ENCODE data around the gene NAA38.
A peak's percentile ranks its signal among the peaks of the same experiment; 100 is the strongest.

Gene NAA38

DNA sequence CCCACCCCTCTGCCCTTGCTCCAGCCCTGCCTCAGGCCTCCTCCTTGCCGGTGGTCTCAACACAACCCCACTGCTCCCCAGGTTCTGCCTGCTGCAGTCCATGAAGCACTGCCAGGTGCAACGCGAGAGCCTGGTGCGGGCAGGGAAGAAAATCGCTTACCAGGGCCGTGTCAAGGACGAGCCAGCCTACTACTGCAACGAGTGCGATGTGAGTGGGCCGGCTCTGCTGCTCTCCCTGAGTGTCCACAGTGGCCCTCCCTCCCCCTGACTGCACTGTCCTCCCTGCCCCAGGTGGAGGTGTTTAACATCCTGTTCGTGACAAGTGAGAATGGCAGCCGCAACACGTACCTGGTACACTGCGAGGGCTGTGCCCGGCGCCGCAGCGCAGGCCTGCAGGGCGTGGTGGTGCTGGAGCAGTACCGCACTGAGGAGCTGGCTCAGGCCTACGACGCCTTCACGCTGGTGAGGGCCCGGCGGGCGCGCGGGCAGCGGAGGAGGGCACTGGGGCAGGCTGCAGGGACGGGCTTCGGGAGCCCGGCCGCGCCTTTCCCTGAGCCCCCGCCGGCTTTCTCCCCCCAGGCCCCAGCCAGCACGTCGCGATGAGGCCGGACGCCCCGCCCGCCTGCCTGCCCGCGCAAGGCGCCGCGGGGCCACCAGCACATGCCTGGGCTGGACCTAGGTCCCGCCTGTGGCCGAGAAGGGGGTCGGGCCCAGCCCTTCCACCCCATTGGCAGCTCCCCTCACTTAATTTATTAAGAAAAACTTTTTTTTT is 4.3 kb downstream of the NAA38 start:
- no peak for DNase-seq (ENCODE audit: low read depth)

DNA sequence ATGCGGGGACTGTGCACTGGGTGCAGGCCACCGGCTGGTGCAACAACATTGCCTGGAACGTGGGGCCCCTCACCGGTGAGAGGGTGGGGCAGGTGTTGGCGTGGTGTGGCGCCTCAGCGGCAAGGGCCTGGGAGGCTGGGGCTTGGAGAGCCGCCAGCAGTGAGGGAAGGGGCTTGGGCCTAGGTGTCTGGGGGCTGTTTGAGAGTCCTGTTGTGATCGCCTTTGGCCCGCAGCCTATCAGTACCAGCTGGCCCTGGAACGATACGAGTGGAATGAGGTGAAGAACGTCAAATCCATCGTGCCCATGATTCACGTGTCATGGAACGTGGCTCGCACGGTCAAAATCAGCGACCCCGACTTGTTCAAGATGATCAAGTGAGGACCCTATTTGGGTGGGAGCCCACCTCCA is 5.1 kb downstream of the NAA38 start:
- no peak for DNase-seq (ENCODE audit: low read depth)

DNA sequence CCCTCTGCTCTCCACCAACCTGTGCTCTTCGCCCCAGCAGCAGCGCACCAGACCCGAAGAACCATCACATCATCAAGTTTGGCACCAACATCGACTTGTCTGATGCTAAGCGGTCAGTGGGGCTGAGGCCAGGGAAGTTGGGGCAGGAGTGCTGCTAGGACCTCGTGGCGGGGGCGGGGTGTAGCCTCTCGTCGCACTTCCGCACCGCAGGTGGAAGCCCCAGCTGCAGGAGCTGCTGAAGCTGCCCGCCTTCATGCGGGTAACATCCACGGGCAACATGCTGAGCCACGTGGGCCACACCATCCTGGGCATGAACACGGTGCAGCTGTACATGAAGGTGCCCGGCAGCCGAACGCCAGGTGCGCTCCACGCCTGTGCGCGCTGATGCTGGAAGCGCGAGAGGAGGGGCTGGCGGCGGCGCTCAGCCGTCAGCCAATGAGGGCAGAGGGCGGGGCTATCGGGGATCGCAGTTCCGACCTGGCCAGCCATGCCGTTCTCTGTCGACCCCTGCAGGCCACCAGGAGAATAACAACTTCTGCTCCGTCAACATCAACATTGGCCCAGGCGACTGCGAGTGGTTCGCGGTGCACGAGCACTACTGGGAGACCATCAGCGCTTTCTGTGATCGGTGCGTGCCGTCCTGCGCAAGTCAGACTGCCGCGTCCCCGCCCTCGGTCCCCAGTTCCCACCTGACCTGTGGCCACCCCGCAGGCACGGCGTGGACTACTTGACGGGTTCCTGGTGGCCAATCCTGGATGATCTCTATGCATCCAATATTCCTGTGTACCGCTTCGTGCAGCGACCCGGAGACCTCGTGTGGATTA is 5.7 kb downstream of the NAA38 start:
- peak; percentile 91 for DNase-seq (ENCODE audit: low read depth)

DNA sequence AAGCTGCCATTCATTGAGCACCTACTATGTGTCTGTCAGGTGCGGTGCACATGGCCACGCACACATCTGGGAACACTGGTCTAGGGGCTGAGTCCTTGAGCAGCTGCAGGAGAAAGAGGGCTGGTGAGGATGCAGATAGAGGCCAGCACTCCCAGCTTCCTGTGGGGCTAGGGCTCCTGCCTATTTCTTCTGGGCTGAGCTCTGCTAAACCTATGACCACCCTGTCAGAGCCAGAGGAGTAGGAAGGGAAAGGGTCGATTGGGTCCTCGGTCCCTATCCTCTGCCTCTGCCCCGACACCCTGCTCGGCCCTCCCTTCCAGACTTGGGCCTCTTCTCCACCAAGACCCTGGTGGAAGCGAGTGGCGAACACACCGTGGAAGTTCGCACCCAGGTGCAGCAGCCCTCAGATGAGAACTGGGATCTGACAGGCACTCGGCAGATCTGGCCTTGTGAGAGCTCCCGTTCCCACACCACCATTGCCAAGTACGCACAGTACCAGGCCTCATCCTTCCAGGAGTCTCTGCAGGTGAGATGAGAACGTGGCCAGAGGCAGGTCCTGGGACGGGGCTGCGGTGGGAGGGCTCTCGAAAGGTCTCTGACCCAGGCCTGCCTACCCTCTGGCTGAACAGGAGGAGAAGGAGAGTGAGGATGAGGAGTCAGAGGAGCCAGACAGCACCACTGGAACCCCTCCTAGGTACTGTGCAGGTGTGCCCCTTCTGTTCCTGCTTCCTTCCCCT is 6.5 kb downstream of the NAA38 start:
- DNase-seq (ENCODE audit: low read depth) = no peak

DNA sequence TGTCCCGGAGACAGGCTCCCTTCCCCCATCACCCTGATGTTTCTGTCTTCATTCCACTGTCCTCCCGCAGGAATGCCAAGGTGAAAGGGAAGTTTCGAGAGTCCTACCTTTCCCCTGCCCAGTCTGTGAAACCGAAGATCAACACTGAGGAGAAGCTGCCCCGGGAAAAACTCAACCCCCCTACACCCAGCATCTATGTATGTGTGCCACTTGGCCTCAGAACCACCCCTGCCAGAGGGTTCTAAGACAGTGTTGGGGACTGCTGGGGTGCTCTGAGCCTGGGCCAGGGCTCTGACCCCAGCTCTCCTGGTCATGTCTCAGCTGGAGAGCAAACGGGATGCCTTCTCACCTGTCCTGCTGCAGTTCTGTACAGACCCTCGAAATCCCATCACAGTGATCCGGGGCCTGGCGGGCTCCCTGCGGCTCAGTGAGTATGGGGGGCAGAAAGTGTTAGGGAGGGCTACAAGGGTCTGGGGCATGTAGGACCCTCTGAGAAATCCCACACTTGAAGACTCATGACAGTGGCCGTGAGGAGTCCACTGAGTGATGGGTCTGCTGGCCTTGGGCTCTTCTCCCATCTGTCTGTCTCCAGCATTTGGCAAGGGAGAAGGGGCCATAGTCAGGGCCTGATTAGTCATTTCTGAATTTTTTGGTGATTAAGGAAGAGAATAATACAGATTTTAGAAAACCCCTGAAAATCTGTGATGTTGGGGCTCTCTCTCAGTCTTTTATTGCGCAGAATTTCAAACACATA is 7.4 kb downstream of the NAA38 start:
- no peak for DNase-seq (ENCODE audit: low read depth)

DNA sequence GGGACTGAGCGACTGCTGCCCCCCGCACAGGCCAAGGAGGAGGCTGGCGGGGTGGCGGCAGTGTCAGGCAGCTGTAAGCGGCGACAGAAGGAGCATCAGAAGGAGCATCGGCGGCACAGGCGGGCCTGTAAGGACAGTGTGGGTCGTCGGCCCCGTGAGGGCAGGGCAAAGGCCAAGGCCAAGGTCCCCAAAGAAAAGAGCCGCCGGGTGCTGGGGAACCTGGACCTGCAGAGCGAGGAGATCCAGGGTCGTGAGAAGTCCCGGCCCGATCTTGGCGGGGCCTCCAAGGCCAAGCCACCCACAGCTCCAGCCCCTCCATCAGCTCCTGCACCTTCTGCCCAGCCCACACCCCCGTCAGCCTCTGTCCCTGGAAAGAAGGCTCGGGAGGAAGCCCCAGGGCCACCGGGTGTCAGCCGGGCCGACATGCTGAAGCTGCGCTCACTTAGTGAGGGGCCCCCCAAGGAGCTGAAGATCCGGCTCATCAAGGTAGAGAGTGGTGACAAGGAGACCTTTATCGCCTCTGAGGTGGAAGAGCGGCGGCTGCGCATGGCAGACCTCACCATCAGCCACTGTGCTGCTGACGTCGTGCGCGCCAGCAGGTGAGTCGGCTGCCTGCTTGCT is 8.1 kb downstream of the NAA38 start:
- no peak for DNase-seq (ENCODE audit: low read depth)

DNA sequence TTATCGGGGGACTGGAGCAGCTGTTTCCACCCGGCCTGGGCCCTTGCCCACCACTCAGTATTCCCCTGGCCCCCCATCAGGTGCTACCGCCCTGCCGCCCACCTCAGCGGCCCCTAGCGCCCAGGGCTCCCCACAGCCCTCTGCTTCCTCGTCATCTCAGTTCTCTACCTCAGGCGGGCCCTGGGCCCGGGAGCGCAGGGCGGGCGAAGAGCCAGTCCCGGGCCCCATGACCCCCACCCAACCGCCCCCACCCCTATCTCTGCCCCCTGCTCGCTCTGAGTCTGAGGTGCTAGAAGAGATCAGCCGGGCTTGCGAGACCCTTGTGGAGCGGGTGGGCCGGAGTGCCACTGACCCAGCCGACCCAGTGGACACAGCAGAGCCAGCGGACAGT is 8.6 kb downstream of the NAA38 start:
- no peak for DNase-seq (ENCODE audit: low read depth)

DNA sequence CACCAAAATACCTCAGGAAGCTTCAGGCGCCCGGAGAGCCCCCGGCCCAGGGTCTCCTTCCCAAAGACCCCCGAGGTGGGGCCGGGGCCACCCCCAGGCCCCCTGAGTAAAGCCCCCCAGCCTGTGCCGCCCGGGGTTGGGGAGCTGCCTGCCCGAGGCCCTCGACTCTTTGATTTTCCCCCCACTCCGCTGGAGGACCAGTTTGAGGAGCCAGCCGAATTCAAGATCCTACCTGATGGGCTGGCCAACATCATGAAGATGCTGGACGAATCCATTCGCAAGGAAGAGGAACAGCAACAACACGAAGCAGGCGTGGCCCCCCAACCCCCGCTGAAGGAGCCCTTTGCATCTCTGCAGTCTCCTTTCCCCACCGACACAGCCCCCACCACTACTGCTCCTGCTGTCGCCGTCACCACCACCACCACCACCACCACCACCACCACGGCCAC is 9.2 kb downstream of the NAA38 start:
- DNase-seq (ENCODE audit: low read depth) = no peak

DNA sequence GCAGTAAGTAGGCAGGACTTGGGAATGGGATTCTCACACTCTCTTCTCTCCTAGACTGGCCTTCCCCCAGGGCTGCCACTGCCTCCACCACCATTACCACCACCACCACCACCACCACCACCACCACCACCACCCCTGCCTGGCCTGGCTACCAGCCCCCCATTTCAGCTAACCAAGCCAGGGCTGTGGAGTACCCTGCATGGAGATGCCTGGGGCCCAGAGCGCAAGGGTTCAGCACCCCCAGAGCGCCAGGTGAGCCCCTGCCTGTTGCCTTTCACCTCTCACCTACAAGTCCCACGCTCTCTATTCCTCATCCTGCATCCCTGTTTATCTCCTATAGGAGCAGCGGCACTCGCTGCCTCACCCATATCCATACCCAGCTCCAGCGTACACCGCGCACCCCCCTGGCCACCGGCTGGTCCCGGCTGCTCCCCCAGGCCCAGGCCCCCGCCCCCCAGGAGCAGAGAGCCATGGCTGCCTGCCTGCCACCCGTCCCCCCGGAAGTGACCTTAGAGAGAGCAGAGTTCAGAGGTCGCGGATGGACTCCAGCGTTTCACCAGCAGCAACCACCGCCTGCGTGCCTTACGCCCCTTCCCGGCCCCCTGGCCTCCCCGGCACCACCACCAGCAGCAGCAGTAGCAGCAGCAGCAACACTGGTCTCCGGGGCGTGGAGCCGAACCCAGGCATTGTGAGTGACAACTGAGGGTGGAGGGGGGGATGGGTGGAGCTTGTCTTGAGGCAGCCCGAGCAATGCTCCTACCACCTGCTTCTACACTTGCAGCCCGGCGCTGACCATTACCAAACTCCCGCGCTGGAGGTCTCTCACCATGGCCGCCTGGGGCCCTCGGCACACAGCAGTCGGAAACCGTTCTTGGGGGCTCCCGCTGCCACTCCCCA is 10.3 kb downstream of the NAA38 start:
- DNase-seq (ENCODE audit: low read depth) = no peak

DNA sequence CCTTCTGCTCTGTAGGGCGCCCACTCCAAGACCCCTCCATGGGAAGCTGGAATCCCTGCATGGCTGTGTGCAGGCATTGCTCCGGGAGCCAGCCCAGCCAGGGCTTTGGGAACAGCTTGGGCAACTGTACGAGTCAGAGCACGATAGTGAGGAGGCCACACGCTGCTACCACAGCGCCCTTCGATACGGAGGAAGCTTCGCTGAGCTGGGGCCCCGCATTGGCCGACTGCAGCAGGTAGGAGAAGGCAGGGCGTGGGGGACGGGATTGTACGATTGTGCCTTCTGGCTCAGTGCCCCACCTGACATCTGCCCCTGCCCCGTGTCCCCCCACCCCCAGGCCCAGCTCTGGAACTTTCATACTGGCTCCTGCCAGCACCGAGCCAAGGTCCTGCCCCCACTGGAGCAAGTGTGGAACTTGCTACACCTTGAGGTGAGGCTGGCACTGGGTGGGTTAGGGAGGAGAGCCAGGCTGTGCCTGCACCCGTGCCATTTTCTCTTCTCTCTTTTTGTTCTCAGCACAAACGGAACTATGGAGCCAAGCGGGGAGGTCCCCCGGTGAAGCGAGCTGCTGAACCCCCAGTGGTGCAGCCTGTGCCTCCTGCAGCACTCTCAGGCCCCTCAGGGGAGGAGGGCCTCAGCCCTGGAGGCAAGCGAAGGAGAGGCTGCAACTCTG is 11.2 kb downstream of the NAA38 start:
- no peak for DNase-seq (ENCODE audit: low read depth)

DNA sequence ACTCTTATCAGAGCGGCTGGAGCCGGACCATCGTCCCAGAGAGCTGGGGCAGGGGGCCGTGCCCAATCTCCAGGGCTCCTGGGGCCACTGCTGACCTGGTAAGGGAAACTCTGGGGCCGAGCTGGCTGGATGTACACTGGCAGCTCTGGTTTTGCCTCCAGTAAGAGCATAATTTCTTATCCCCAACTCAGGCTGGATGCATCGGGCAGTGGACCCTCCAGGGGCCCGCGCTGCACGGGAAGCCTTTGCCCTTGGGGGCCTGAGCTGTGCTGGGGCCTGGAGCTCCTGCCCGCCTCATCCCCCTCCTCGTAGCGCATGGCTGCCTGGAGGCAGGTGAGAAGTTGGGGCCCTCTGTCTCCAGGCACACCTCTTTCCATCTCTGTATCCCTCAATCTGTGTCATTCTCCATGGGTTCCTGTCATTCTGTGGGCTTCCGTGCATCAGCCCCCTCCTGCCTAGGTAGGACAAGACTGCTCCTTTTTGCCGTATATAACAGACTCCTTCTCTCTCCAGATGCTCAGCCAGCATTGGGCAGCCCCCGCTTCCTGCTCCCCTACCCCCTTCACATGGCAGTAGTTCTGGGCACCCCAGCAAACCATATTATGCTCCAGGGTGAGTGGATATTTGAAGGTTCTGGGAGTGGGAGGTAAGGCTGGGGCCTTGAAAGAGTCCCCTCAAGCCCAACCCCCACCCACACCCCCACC is 11.8 kb downstream of the NAA38 start:
- no peak for DNase-seq (ENCODE audit: low read depth)

DNA sequence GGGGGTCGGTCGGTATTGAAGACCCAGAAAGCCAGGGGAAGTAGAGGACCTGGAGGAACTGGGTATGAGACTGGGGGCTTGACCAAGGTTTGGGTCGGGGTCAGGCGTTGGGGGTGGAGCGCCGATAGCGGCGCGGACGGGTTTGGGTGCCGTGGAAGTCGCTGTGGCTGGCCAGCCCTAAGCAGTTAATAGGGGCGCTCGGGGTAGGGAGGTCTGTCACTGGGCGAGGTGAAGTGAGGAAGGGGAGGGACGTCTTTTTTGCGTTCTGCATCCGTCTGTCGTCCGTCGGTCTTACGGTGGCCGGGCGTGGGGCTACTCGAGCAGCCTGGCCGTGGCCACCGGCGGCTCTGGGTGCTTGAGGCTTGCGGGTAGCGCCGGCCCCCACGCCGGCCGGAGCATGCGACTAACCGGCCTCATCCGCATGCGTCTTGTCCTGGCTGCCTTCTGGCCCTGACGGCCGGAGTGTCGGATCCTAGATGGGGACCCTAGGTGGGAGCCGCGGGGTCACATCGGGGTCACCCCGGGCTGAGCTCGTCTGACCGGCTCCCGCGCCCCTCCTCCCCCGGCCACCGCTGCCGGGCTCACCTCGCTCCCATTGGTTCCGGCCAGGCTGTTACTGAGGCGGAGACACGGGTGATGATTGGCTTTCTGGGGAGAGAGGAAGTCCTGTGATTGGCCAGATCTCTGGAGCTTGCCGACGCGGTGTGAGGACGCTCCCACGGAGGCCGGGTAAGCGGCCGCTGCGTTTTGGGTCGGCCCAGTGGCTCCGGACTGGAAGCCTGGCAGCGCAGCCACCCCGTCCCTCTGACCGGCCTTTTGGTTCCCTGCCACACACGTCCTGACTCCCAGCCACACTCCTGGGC is 12.8 kb downstream of the NAA38 start:
- peak; percentile 72 for DNase-seq (ENCODE audit: low read depth)

DNA sequence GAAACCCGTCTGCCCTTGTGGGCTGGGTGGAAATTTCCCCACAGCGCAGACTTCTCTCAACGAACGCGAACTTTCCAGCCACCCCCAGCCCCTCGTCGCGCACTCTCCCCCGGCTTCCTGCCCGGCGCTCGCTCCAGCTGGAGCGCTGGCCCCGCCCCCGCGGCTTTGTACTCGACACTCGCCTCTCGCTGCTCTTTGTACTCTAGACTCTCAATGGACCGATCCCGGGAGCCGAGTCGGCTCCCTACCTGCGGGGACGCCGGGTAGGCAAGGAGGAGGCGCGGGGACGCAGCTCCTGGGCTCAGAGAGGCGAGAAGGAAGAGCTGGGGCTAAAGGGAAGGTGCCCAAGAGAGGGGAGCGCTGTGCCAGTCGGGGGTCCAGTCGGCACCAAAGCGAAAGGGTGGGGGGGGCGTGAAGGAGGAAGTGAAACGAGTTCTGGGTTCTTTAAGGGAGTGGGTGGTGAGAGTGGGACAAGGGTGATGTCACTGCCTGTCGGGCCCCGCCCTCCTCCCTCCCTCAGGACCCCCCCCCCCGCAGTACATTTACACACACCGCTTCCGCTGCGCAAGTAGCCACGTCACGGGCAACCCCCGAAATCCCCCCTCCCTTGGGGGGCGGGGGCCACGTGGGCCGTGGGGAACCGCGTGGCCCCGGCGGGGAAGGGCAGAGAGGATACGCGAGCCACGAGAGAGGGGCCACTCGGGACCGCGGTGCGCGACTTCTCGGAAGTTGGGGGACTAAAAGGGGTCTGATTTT is 13.6 kb downstream of the NAA38 start:
- DNase-seq (ENCODE audit: low read depth) = peak; percentile 92

DNA sequence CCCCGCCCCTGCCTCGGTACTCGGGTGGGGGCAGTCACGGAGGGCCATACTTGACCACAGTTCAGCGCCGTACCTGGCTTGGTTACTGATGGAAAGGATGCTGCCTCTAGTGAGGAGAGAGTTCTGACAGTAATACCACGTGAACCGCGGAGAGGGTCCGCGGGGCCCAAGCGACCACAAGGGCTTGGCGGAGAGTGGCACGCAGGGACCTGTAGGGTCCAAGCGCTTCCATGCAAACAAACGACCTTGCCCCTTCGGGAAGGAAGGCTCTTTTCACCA is 14.2 kb downstream of the NAA38 start:
- no peak for DNase-seq (ENCODE audit: low read depth)

DNA sequence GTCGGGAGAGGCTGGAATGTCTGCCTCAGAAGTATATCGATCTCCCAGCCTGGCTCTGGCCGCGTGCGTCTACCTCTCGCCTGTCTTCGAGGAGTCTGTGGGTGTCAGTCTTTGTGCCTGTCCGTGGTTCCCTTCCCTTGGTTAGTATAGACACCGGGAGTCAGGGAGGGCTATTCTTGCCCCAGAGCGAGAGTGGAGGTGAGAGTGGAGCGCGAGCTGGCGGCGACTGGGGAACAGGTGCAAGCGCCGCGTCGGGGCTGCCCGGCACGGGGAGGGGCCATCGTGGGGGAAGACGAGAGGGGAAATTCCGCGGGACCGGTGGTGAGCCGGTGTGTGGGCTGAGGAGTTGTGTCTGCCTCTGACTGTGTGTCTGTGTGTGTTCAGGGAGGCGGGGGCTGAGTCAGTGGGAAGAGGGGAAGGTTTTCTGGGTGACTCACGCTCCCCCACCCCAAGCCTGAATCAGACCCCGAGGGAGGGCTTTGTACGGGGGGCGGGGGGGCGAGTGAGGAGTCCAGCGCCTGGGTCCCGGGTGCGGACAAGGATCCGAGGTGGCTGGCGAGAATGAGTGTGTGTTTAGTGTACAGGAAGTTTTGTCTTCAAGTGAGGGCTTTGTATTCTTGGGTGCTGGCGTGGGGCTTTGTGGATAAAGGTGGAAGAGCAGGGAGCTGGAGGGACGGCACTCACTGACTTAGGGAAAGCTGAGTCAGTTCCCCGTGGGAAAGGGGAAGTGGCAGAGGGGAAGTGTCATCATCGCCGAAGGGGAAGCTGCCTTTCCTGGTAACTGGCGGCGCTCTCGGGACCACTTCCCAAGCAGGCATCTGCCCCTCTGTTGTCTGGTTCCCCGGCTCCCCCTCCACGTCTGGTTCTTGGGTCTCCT is 14.7 kb downstream of the NAA38 start:
- DNase-seq (ENCODE audit: low read depth) = peak; percentile 98

DNA sequence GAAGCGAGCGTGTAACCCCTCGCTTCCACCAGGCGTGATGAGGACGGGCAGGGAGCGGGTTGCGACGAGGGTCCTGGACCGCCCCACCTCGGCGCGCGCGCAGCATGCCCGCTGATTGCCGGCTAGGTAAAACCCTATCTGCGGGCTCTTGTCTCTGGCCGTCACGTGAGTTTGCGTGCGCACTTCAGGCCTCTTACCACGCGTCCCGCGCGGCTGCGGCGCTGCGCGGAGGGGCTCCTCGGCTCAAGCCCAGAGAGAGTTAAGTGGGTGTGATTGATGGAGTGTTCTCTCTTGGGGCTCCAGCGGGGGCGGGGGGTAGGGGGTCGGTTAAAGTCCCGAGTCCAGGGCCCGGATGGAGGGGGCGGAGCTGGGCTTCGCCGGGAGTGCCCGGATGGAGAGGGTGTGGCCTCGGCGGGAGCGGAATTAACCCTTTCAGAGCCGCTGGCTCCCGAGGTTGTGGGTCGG is 15.4 kb downstream of the NAA38 start:
- DNase-seq (ENCODE audit: low read depth) = peak; percentile 80

Measured in T-helper 22 cell (primary cell).